ENCODE measurements around the gene PLCH1.

- TF ChIP-seq CTCF (IDR thresholded peaks at IDR 0.05) (no peak), POLR2A (IDR thresholded peaks at IDR 0.05) (no peak)
Observed at GRCh38 chr3:155581579-155581978, 163.3 kb downstream of the PLCH1 start.

Measured in adrenal gland (tissue), 5 donors.